ENCODE measurements around the gene ASB3.

The ASB3 gene

GRCh38 chr2:53811601-53812000 lies 24.8 kb upstream of the ASB3 start:
- H2AFZ ChIP-seq (ENCODE audit: low read depth, low read length), result no peak overlapping the region
- no peaks in the 10 kb centered on the region for H3K27me3 ChIP-seq (ENCODE audit: insufficient read depth, low read length, poor library complexity)
- no peak overlapping the region for H3K4me2 ChIP-seq (ENCODE audit: insufficient read depth, low read length)
- ATAC-seq (ENCODE audit: insufficient read depth, low read depth) (no peak), DNase-seq (no peak)
- H3K4me3 ChIP-seq (ENCODE audit: low read depth in 1 of 2, low read length in 2 of 2), result no peak overlapping the region
- no peaks in the 10 kb centered on the region for H4K20me1 ChIP-seq (ENCODE audit: insufficient read depth, low read length)
- TF ChIP-seq EZH2 (IDR thresholded peaks at IDR 0.05; ENCODE audit: borderline replicate concordance, low read depth, low read length, severe bottlenecking) (no peak), CTCF (IDR thresholded peaks at IDR 0.05; ENCODE audit: borderline replicate concordance, extremely low read depth, low read length, poor library complexity, severe bottlenecking) (no peak)
- no peaks in the 10 kb centered on the region for H3K79me2 ChIP-seq (ENCODE audit: insufficient read depth, low read length)
- H3K27ac ChIP-seq (ENCODE audit: low read length), result no peak overlapping the region
- H3K36me3 ChIP-seq (ENCODE audit: insufficient read depth, low read length), result peaks cover 82% of the 10 kb centered on the region
- H3K9ac ChIP-seq (ENCODE audit: low read depth, low read length), result no peak overlapping the region
- H3K4me1 ChIP-seq (ENCODE audit: insufficient read depth, low read length), result no peaks in the 10 kb centered on the region
- no peaks in the 10 kb centered on the region for H3K9me3 ChIP-seq (ENCODE audit: insufficient read depth, low read length, severe bottlenecking)

- Histone ChIP-seq H3K4me2 (ENCODE audit: insufficient read depth, low read length) (no peak overlapping the region), H3K36me3 (ENCODE audit: insufficient read depth, low read length) (peaks cover 80% of the 10 kb centered on the region; the same call in 1 of the 2 replicates), H3K4me1 (ENCODE audit: insufficient read depth, low read length) (no peaks in the 10 kb centered on the region), H3K4me3 (ENCODE audit: low read depth in 1 of 2, low read length in 2 of 2) (no peak overlapping the region), H3K79me2 (ENCODE audit: insufficient read depth, low read length) (no peaks in the 10 kb centered on the region), H3K27ac (ENCODE audit: low read length) (no peak overlapping the region), H3K9me3 (ENCODE audit: insufficient read depth, low read length, severe bottlenecking) (no peaks in the 10 kb centered on the region), H4K20me1 (ENCODE audit: insufficient read depth, low read length) (no peaks in the 10 kb centered on the region), H3K27me3 (ENCODE audit: insufficient read depth, low read length, poor library complexity) (no peaks in the 10 kb centered on the region), H2AFZ (ENCODE audit: low read depth, low read length) (no peak overlapping the region), H3K9ac (ENCODE audit: low read depth, low read length) (no peak overlapping the region)
- TF ChIP-seq EZH2 (IDR thresholded peaks at IDR 0.05; ENCODE audit: borderline replicate concordance, low read depth, low read length, severe bottlenecking) (no peak), CTCF (IDR thresholded peaks at IDR 0.05; ENCODE audit: borderline replicate concordance, extremely low read depth, low read length, poor library complexity, severe bottlenecking) (no peak)
- ATAC-seq (ENCODE audit: insufficient read depth, low read depth) (no peak), DNase-seq (no peak)
Measured at GRCh38 chr2:53802617-53803151, 15.9 kb upstream of the ASB3 start.

DNA sequence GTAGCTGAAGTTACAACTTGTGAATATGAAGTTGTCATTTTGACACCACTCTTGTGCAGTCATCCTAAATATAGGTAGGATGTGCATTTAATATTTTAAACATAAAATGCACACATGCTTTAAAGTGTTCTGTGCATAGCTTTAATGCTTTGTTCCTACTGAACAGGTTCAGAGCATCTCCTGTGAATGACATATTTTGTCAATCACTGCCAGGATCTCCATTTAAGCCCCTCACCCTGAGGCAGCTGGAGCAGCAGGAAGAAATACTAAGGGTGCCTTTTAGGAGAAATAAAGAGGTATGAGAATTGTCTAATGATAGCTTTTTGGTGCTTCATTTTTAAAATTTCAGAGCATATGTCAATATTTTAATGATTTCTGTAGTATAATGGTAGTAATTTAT lies 14.8 kb upstream of the ASB3 start:
- no peak overlapping the region for H3K4me2 ChIP-seq (ENCODE audit: insufficient read depth, low read length)
- H3K79me2 ChIP-seq (ENCODE audit: insufficient read depth, low read length), result no peaks in the 10 kb centered on the region
- H3K27ac ChIP-seq (ENCODE audit: low read length), result no peak overlapping the region
- no peaks in the 10 kb centered on the region for H4K20me1 ChIP-seq (ENCODE audit: insufficient read depth, low read length)
- DNase-seq (no peak), ATAC-seq (ENCODE audit: insufficient read depth, low read depth) (no peak)
- no peak overlapping the region for H2AFZ ChIP-seq (ENCODE audit: low read depth, low read length)
- H3K4me3 ChIP-seq (ENCODE audit: low read depth in 1 of 2, low read length in 2 of 2), result no peak overlapping the region
- no peaks in the 10 kb centered on the region for H3K4me1 ChIP-seq (ENCODE audit: insufficient read depth, low read length)
- H3K36me3 ChIP-seq (ENCODE audit: insufficient read depth, low read length), result peaks cover 78% of the 10 kb centered on the region; the same call in 1 of the 2 replicates
- no peaks in the 10 kb centered on the region for H3K9me3 ChIP-seq (ENCODE audit: insufficient read depth, low read length, severe bottlenecking)
- TF ChIP-seq CTCF (IDR thresholded peaks at IDR 0.05; ENCODE audit: borderline replicate concordance, extremely low read depth, low read length, poor library complexity, severe bottlenecking), result no peak
- TF ChIP-seq EZH2 (IDR thresholded peaks at IDR 0.05; ENCODE audit: borderline replicate concordance, low read depth, low read length, severe bottlenecking), result no peak
- H3K27me3 ChIP-seq (ENCODE audit: insufficient read depth, low read length, poor library complexity), result no peaks in the 10 kb centered on the region
- no peak overlapping the region for H3K9ac ChIP-seq (ENCODE audit: low read depth, low read length)

- Histone ChIP-seq H4K20me1 (ENCODE audit: insufficient read depth, low read length) (no peaks in the 10 kb centered on the region), H3K4me2 (ENCODE audit: insufficient read depth, low read length) (no peak overlapping the region), H3K36me3 (ENCODE audit: insufficient read depth, low read length) (peaks cover 40% of the 10 kb centered on the region), H3K9ac (ENCODE audit: low read depth, low read length) (no peak overlapping the region), H3K27me3 (ENCODE audit: insufficient read depth, low read length, poor library complexity) (no peaks in the 10 kb centered on the region), H3K4me1 (ENCODE audit: insufficient read depth, low read length) (peaks cover 18% of the 10 kb centered on the region), H2AFZ (ENCODE audit: low read depth, low read length) (no peak overlapping the region), H3K9me3 (ENCODE audit: insufficient read depth, low read length, severe bottlenecking) (no peaks in the 10 kb centered on the region), H3K4me3 (ENCODE audit: low read depth in 1 of 2, low read length in 2 of 2) (no peak overlapping the region), H3K79me2 (ENCODE audit: insufficient read depth, low read length) (peaks cover 48% of the 10 kb centered on the region), H3K27ac (ENCODE audit: low read length) (no peak overlapping the region)
- no peak for DNase-seq
- TF ChIP-seq CTCF (IDR thresholded peaks at IDR 0.05; ENCODE audit: borderline replicate concordance, extremely low read depth, low read length, poor library complexity, severe bottlenecking) (no peak), EZH2 (IDR thresholded peaks at IDR 0.05; ENCODE audit: borderline replicate concordance, low read depth, low read length, severe bottlenecking) (no peak)
- ATAC-seq (ENCODE audit: insufficient read depth, low read depth), result no peak
Measured at GRCh38 chr2:53793821-53794220, 7.1 kb upstream of the ASB3 start.
